Stimulated activated CD8-positive, alpha-beta memory T cell treated with anti-CD3 and anti-CD28 coated beads, Interleukin-2, amount 100 ng/mL, for 48 hours (primary cell): ENCODE measurements around the gene PADI3.

Source experiments
- DNase-seq, 2 donors: peaks; one replicate each; pipeline ENCODE4 v3.0.0-alpha.2; 2020; ENCODE audit warnings: low read depth in 2 of 2

PADI3 gene

GRCh38 chr1:17243274-17243673 lies 5.6 kb upstream of the PADI3 start:
- DNase-seq: no peak

- no peak for DNase-seq
Observed at GRCh38 chr1:17244821-17245740, 3.8 kb upstream of the PADI3 start.

DNA sequence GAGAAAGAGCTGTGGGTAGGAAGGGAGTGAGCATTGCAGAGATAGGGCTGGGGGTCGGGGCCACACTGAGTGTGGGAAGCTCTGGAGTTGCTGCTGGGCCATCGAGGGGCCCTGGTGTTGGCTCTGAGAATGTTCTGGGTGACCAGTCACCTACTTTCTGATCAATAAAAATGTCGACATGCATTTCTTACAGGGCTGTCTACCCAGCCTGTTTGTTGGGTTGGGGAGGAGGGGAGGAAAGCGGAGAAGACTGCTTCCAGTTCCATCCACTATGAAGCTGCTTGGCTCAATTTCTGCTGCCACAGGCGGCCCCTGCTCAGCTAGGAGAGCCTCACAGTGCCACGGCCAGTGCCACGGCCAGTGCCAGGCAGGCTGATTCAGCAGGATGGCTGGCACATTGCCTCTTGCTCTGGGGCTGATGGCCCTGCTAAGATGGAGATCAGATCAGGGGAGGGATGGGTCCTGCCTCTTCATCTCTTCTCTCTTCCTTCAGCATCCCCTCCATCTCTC lies 3.0 kb upstream of the PADI3 start:
- no peak for DNase-seq

GRCh38 chr1:17246971-17247370 lies 1.9 kb upstream of the PADI3 start:
- no peak for DNase-seq

DNA sequence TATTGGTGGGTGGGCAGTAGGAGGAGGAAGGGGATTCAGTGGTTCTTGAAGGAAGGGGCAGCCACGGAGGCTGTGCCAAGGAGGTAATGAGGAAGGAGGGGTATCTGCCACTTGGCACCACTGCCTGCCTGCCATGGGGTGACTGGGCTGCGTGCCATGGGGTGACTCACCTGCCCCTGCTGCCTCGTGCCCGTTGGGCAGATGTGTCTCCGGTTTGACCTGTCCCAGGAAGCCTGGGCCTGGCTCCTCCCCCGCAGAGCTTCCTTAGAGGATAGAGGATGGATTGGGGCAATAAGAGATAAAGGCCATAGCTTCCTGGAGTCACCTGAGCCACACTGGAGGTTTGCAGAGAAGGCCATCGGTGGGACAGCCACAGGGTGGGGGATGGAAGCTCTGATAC lies 1.7 kb downstream of the PADI3 start:
- DNase-seq: no peak

- DNase-seq: no peak
Observed at GRCh38 chr1:17251246-17251645, 2.3 kb downstream of the PADI3 start.

DNA sequence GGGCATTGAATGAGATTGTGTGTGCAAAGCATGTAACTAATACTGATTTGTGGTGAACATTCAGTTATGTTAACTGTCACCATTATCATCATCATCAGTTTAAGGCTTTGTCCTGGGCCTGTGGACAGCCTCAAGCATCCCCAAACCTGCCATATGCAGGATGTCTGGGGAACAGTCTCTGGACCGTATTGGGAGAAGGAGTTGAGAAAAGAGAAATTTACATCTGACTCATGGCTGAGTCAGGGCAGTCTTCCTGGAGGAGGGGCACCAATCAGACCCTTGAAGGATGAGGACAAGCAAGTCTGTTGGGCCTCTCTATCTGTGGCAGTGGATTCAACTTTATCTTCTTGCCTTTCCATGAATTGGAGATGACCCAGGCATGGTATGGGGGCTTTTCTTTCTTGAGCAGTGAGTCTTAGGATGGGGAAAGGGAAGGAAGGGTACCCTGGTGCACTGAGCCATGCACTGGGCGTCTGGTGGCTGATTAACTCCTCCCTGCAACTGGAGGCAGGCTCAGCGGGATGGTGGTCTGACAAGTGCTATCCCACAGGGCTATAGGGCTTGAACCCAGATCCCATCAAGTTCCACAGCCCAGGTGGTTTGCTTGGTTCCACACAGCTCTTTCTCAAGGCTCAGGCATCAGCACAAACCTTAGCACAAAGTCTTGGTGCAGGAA lies 2.9 kb downstream of the PADI3 start:
- no peak for DNase-seq

DNA sequence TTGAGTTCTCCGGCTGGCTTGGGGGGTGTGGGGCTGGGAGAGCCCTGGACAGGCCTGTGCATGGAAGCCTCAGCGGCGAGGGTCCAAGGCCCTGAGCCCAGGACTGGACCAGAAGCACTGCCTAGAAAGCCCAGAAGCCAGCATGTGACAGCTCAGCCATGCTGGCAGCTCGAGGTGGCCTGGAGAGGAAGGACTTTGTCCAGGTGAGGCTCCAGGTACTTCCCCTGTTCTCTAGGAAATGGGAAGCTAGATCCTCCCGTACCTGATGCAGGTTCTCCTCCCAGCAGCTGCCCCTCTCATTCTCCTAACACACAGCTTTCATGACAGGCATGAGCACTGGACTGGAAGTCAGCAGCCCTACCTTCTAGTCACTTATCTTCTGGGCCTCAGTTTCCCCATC lies 6.4 kb downstream of the PADI3 start:
- DNase-seq: no peak

DNA sequence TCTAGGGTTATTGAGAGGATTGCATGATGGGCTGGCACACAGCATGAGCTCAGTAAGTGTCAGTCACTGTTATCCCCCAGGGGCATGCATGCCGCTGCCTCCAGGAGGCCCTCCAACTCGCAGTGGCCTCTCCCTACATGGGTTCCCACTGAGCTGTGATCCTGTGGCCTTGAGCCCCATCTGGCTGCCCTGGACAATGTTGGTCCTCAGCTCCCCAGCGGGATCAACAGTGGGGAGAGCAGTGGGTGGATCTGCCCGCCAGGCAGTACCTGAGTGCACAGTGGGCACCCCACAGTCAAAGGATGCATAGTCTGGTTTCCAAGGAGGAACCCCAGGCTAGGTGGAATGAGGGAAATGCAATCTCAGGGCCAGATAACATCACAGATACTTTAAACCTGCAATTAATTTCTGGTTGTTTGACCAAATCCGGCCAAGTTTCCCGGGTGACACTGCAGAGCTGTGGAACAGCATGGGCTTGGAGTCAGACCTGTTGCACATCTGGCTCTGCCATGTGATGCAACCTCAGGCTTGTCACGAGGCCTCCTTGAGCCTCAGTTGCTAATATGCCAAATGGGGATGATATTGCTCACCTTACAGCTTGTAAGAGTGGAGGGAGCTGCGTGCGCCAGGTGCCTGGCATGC lies 9.3 kb downstream of the PADI3 start:
- no peak for DNase-seq

DNA sequence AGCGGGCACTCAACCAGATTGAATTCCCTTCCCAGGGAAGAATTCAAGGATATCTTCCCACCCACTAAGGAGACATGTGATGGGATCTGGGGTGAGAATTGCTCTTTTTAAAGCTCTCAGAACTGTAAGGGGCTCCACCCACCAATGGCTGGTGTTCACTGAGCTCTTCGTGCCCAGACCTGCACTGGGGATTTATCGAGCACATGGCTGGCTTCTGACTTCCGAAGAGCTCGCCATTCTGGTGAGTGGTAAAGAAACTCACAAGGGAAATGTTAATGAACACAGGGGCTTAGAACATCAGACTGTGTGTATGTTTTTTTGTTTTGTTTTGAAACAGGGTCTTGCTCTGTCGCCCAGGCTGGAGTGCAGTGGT lies 9.8 kb downstream of the PADI3 start:
- DNase-seq: no peak

DNA sequence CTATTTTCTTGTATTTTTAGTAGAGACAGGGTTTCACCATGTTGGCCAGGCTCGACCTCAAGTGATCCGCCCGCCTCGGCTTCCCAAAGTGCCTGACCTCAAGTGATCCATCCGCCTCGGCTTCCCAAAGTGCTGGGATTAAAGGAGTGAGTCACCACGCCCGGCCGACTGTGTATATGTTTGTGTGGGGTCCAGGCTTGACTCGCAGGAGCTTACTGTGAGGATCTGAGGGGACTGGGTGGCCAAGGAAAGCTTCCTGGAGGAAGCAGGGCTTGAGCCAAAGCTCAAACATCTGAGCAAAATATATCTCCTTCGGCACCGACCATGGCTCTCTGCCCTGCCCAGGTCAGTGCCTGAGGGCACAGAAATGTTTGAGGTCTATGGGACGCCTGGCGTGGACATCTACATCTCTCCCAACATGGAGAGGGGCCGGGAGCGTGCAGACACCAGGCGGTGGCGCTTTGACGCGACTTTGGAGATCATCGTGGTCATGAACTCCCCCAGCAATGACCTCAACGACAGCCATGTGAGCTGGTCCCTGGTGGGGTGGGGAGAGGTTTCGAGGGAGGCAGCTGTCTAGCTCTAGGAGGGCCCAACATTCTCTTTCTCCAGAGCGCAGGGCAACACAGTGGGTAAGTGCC lies 10.5 kb downstream of the PADI3 start:
- DNase-seq: no peak

GRCh38 chr1:17260264-17260663 lies 11.4 kb downstream of the PADI3 start:
- no peak for DNase-seq

DNA sequence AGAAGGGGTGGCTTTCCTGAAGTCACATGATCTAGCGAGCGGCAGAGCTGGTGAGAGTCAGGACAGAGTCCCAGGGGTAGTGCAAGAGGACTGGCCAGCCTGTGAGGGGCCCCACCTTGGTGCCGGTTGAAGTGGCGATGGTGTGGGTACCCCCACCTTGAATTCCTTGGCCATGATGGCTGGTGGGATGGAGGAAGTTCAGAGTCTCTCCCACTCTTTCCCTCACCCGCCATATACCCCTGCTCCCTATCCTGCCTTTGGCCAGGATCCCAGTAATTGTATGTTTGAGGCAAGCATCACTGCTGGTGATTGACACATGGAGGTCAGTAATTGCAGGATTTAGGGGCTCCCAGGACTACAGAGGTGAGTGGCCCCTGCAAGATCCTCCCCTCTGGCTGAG lies 11.8 kb downstream of the PADI3 start:
- no peak for DNase-seq

- DNase-seq: no peak
Observed at GRCh38 chr1:17263936-17264335, 15.0 kb downstream of the PADI3 start.

GRCh38 chr1:17264470-17264869 lies 15.6 kb downstream of the PADI3 start:
- no peak for DNase-seq

DNA sequence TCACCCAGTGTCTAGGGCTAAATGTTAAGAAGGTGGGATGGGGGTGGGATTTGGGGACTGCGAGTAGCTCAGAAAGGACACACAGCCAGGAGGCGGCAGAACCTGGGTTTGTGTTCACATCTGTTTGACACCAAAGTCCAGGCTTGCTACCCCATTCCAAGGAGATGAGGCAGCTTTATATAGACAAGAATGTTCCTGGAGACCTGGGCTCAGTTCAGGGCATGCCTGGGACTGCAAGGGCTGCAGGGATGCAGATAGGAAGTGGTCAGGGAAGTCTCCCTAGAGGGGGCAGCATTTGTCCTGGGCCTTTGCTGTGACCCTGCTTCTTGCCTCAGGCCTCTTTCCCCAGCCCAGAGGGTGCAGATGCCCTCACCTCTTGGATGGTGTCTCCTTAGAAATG lies 16.3 kb downstream of the PADI3 start:
- DNase-seq: no peak

- no peak for DNase-seq
Observed at GRCh38 chr1:17265950-17266349, 17.1 kb downstream of the PADI3 start.

DNA sequence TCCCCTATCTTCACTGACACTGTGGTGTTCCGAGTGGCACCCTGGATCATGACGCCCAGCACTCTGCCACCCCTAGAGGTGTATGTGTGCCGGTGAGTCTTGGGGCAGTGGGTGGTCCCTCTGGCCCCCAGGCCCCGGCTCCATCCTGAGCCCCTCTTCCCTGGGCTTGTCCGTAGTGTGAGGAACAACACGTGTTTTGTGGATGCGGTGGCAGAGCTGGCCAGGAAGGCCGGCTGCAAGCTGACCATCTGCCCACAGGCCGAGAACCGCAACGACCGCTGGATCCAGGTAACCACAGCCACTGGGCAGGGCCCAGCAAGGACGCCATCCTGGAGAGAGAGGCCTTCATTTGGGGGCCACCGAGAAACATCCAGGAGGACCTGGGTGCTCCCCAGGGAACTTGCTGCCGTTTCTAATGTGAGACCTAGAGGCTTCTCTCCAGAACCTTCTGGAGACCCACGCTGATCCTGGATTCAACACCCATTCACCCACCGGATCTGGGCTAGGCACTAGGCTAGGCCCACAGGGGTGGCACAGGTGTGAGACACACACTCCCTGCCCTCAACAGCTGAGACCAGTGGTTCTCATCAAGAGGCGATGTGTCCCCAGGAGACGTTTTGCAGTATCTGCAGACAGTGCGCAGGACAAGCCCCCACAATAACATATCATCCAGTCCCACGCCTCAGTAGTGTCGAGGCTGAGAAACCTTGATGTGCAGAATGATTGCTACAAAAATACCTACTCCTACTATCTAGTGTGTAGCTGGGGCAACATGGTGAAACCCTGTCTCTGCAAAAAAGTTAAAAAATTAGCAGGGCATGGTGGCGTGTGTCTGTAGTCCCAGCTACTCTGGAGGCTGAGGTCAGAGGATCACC lies 22.2 kb downstream of the PADI3 start:
- no peak for DNase-seq

GRCh38 chr1:17272066-17272465 lies 23.2 kb downstream of the PADI3 start:
- no peak for DNase-seq

DNA sequence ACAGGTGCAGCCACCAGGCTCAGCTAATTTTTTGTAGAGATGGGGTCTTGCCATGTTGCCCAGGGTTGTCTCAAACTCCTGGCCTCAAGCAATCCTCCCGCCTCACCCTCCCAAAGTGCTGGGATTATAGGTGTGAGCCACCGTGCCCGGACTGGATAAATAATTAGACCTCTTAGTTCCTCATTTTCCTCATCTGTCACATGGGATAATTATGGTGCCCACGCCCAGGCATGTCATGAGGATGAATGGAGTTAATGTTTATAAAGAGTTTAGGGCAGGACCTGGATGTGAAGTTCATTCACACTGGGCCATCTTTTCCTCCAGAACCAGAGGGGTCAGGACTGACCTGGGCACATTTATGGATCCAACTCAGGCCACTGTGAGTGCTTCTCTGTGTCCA lies 23.7 kb downstream of the PADI3 start:
- no peak for DNase-seq

- no peak for DNase-seq
Observed at GRCh38 chr1:17273096-17273495, 24.2 kb downstream of the PADI3 start.
